OCI-LY1 (cell line): Measurements from ENCODE around the gene ELF4.

Experiments
- H2AFZ ChIP-seq: fragments of 200-600 bp; sonication (generic), shearing (Covaris generic); 2 replicates; pipeline ENCODE4 v1.6.0; 2014; ENCODE audit warnings: antibody characterized with exemption, mild to moderate bottlenecking, low read length
- H3F3A ChIP-seq: fragments of 200-600 bp; sonication (generic), shearing (Covaris generic); 2 replicates; pipeline ENCODE4 v1.6.0; 2014; ENCODE audit warnings: mild to moderate bottlenecking, antibody characterized with exemption, low read length, moderate library complexity; ENCODE audit not compliant: insufficient read depth
- H3K27ac ChIP-seq: fragments of 200-600 bp; sonication (generic); 2 replicates; pipeline ENCODE4 v1.5.1; 2014; ENCODE audit warnings: low read length, mixed run types, mild to moderate bottlenecking, low read depth; ENCODE audit not compliant: poor library complexity, severe bottlenecking
- H3K27me3 ChIP-seq: fragments of 200-600 bp; sonication (generic); 2 replicates; pipeline ENCODE4 v1.6.0; 2014; ENCODE audit warnings: antibody characterized with exemption, mild to moderate bottlenecking, low read length, moderate library complexity; ENCODE audit not compliant: insufficient read depth
- H3K36me3 ChIP-seq: fragments of 200-600 bp; sonication (generic); 2 replicates; pipeline ENCODE4 v1.6.1; 2014; ENCODE audit warnings: mild to moderate bottlenecking, antibody characterized with exemption, low read length, moderate library complexity, mixed read lengths; ENCODE audit not compliant: insufficient read depth
- H3K4me1 ChIP-seq: fragments of 200-600 bp; sonication (generic); 2 replicates; pipeline ENCODE4 v1.5.1; 2014; ENCODE audit warnings: mild to moderate bottlenecking, low read length, moderate library complexity; ENCODE audit not compliant: insufficient read depth, severe bottlenecking
- H3K4me2 ChIP-seq: fragments of 200-600 bp; sonication (generic), shearing (Covaris generic); 2 replicates; pipeline ENCODE4 v1.6.1; 2014; ENCODE audit warnings: low read length
- H3K4me3 ChIP-seq: fragments of 200-600 bp; sonication (generic); 2 replicates; pipeline ENCODE4 v1.5.1; 2014; ENCODE audit warnings: low read length, low read depth, mild to moderate bottlenecking, mixed read lengths; ENCODE audit not compliant: poor library complexity, severe bottlenecking
- H3K79me2 ChIP-seq: fragments of 200-600 bp; shearing (Covaris generic); 2 replicates; pipeline ENCODE4 v1.6.1; 2016; ENCODE audit warnings: mixed run types, low read length, mixed read lengths; ENCODE audit not compliant: insufficient read depth
- H3K9ac ChIP-seq: fragments of 200-600 bp; sonication (generic), shearing (Covaris generic); 2 replicates; pipeline ENCODE4 v1.6.1; 2014; ENCODE audit warnings: mild to moderate bottlenecking, low read length, mixed read lengths
- H3K9me2 ChIP-seq: fragments of 200-600 bp; sonication (generic), shearing (Covaris generic); 2 replicates; pipeline ENCODE4 v1.6.1; 2014; ENCODE audit warnings: low read depth, mild to moderate bottlenecking, low read length, mixed read lengths
- H3K9me3 ChIP-seq: fragments of 200-600 bp; shearing (Covaris generic); 2 replicates; pipeline ENCODE4 v1.6.1; 2014; ENCODE audit warnings: low read length, mixed read lengths
- H4K20me1 ChIP-seq: fragments of 200-600 bp; sonication (generic), shearing (Covaris generic); 2 replicates; pipeline ENCODE4 v1.6.0; 2016; ENCODE audit warnings: mild to moderate bottlenecking, low read length; ENCODE audit not compliant: insufficient read depth
- CTCF ChIP-seq: fragments of 200-600 bp; sonication (generic), shearing (Covaris generic); IDR thresholded peaks from 2 replicates; pipeline ENCODE4 v1.5.1; 2017; ENCODE audit warnings: mild to moderate bottlenecking, antibody characterized with exemption, low read length, moderate library complexity, mixed read lengths
- EZH2 ChIP-seq: fragments of 200-600 bp; sonication (generic), shearing (Covaris generic); IDR thresholded peaks from 2 replicates; pipeline ENCODE4 v1.8.0; 2017; ENCODE audit warnings: borderline replicate concordance, mixed run types, mild to moderate bottlenecking, antibody characterized with exemption, low read length, moderate library complexity, mixed read lengths

ELF4 gene

GRCh38 chrX:130155564-130155963 is 45.3 kb upstream of the ELF4 start:
- Histone ChIP-seq H3K4me2 (no peak overlapping the region), H3K9me3 (no peaks in the 10 kb centered on the region), H4K20me1 (no peaks in the 10 kb centered on the region), H3K36me3 (peaks cover 26% of the 10 kb centered on the region), H3K27me3 (no peaks in the 10 kb centered on the region), H3K27ac (no peak overlapping the region), H3K9me2 (no peaks in the 10 kb centered on the region), H3K4me1 (peaks cover 15% of the 10 kb centered on the region), H2AFZ (no peak overlapping the region), H3K79me2 (peaks cover 6% of the 10 kb centered on the region; the same call in 1 of the 2 replicates), H3K4me3 (no peak overlapping the region), H3F3A (no peaks in the 10 kb centered on the region), H3K9ac (no peak overlapping the region)
- TF ChIP-seq EZH2, result no peak
- TF ChIP-seq CTCF, result no peak

- H3K9me2 ChIP-seq, result no peaks in the 10 kb centered on the region
- H3F3A ChIP-seq, result no peaks in the 10 kb centered on the region
- H3K9ac ChIP-seq, result no peak overlapping the region
- no peaks in the 10 kb centered on the region for H3K9me3 ChIP-seq
- no peaks in the 10 kb centered on the region for H3K27me3 ChIP-seq
- H3K4me2 ChIP-seq, result no peak overlapping the region
- no peak overlapping the region for H3K27ac ChIP-seq
- peaks cover 50% of the 10 kb centered on the region for H3K36me3 ChIP-seq
- no peaks in the 10 kb centered on the region for H3K79me2 ChIP-seq
- no peak overlapping the region for H3K4me3 ChIP-seq
- TF ChIP-seq CTCF (no peak), EZH2 (no peak)
- H3K4me1 ChIP-seq, result no peaks in the 10 kb centered on the region
- H4K20me1 ChIP-seq, result no peaks in the 10 kb centered on the region
- H2AFZ ChIP-seq, result no peak overlapping the region
Measured at GRCh38 chrX:130147631-130148030, 37.3 kb upstream of the ELF4 start.

- TF ChIP-seq CTCF (no peak), EZH2 (no peak)
- no peak overlapping the region for H2AFZ ChIP-seq
- H3K27ac ChIP-seq, result no peak overlapping the region
- peaks cover 62% of the 10 kb centered on the region for H3K36me3 ChIP-seq
- no peaks in the 10 kb centered on the region for H3K27me3 ChIP-seq
- no peaks in the 10 kb centered on the region for H3K4me1 ChIP-seq
- H3K4me2 ChIP-seq, result no peak overlapping the region
- no peaks in the 10 kb centered on the region for H3K79me2 ChIP-seq
- no peaks in the 10 kb centered on the region for H3K9me3 ChIP-seq
- no peaks in the 10 kb centered on the region for H4K20me1 ChIP-seq
- no peaks in the 10 kb centered on the region for H3K9me2 ChIP-seq
- no peak overlapping the region for H3K4me3 ChIP-seq
- no peak overlapping the region for H3K9ac ChIP-seq
- no peaks in the 10 kb centered on the region for H3F3A ChIP-seq
Measured at GRCh38 chrX:130145123-130145522, 34.8 kb upstream of the ELF4 start.
